Tibial nerve (tissue), 4 donors: ENCODE results near the gene HADH. TPM values are rescaled to one million over a fixed set of nuclear protein-coding genes. Genes with fewer than 3 reads are reported as not detected.

ENCODE experiments used
- DNase-seq, 2 donors: peaks; one replicate each; pipeline ENCODE4 v3.0.0-alpha.2; 2019; ENCODE audit warnings: low spot score in 2 of 2
- H3K27ac ChIP-seq, 4 donors: fragments of 200-600 bp; sonication (generic) in 3 of 4; one replicate each; pipeline ENCODE4 v1.5.1; 2017 to 2019; ENCODE audit warnings: mild to moderate bottlenecking in 1 of 4
- H3K27me3 ChIP-seq, 2 donors: fragments of 200-600 bp; sonication (generic) in 1 of 2; one replicate each; pipeline versions ENCODE4 v1.5.1 to v1.6.0; 2017 to 2019
- H3K36me3 ChIP-seq, 3 donors: fragments of 200-600 bp; sonication (generic); one replicate each; pipeline ENCODE4 v1.5.1; 2018 to 2019
- H3K4me1 ChIP-seq, 4 donors: fragments of 200-600 bp; sonication (generic) in 3 of 4; one replicate each; pipeline ENCODE4 v1.5.1; 2017 to 2019
- H3K4me3 ChIP-seq, 4 donors: fragments of 200-600 bp; sonication (generic) in 3 of 4; one replicate each; pipeline ENCODE4 v1.5.1; 2017 to 2019; ENCODE audit warnings: mild to moderate bottlenecking in 1 of 4, moderate library complexity in 1 of 4
- H3K9me3 ChIP-seq, 4 donors: fragments of 200-600 bp; sonication (generic) in 3 of 4; one replicate each; pipeline ENCODE4 v1.5.1; 2017 to 2019
- EP300 ChIP-seq, 2 donors: sonication (generic); formaldehyde crosslinking; IDR thresholded peaks; one replicate each; pipeline ENCODE4 v1.6.1; 2017; ENCODE audit warnings: antibody characterized with exemption in 2 of 2, mild to moderate bottlenecking in 1 of 2
- POLR2A ChIP-seq, 2 donors: fragments of 450-650 bp; IDR thresholded peaks; one replicate each; pipeline ENCODE4 v1.6.1; 2017; ENCODE audit warnings: antibody characterized with exemption in 2 of 2, mild to moderate bottlenecking in 2 of 2, moderate library complexity in 2 of 2
- WGBS, 2 donors: methylation state at CpG; one replicate each; pipeline ENCODE4 v1.1.5; 2018; 5-methylcytosine and 5-hydroxymethylcytosine counted together
- total RNA-seq, 4 donors: library from RNA; depleted of rRNA; stranded (reverse); fragments of >200 nt; gene quantifications; one replicate each; pipeline ENCODE4 v1.1.0, GENCODE V29; 2016
- TF ChIP-seq, protein P1 (sequence below), 5 experiments: fragments of 200-600 bp in 3 of 5; fragments of 450-650 bp in 2 of 5; sonication (generic) in 3 of 5; IDR thresholded peaks; one replicate each; pipeline ENCODE4 v1.5.1; 2016 to 2019; ENCODE audit warnings: antibody characterized with exemption in 5 of 5, mild to moderate bottlenecking in 3 of 5, moderate library complexity in 2 of 5

Gene HADH
- total RNA-seq, 4 donors from 2014 or later: 42.2 to 107 (median 55.9) TPM

DNA sequence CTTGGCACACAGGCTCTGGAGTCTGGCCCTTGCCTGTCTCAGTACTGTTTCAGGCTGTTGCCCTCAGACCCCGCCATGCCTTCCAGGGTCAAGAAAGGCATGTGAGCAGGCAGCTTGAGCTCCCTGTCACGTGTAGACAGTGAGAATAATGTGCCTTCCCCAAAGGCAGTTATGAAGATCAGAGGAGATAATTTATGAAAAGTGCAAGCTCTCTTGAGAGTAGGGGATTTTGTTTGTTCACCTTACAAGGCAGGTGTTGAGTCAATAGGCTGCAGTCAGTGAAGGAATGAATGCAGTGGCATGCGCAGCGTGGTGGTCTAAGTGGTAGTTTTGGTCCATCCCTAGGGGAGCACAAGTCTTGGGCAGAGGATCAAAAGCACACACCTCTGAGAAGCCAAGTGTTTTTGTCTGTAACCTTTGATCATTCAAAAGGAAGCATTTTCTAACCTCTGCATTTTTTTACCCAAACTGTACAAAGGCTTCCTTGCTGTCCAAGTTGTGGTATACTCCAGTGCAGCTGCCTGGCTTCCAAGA, 14.4 kb downstream of the HADH start:
- no peaks in the 10 kb centered on the region for H3K9me3 ChIP-seq
- TF ChIP-seq, protein P1, sequence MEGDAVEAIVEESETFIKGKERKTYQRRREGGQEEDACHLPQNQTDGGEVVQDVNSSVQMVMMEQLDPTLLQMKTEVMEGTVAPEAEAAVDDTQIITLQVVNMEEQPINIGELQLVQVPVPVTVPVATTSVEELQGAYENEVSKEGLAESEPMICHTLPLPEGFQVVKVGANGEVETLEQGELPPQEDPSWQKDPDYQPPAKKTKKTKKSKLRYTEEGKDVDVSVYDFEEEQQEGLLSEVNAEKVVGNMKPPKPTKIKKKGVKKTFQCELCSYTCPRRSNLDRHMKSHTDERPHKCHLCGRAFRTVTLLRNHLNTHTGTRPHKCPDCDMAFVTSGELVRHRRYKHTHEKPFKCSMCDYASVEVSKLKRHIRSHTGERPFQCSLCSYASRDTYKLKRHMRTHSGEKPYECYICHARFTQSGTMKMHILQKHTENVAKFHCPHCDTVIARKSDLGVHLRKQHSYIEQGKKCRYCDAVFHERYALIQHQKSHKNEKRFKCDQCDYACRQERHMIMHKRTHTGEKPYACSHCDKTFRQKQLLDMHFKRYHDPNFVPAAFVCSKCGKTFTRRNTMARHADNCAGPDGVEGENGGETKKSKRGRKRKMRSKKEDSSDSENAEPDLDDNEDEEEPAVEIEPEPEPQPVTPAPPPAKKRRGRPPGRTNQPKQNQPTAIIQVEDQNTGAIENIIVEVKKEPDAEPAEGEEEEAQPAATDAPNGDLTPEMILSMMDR (IDR thresholded peaks at IDR 0.05): no peak
- H3K4me1 ChIP-seq: peaks cover 0 to 20% (median 8%) of the 10 kb centered on the region in 4 donors
- no peaks in the 10 kb centered on the region for H3K27me3 ChIP-seq
- no peaks in the 10 kb centered on the region for H3K36me3 ChIP-seq
- WGBS, 2 donors: 57 to 58% methylated on average over 4 of the region's 4 CpGs
- no peak for DNase-seq
- no peak overlapping the region for H3K27ac ChIP-seq
- H3K4me3 ChIP-seq: no peak overlapping the region

DNA sequence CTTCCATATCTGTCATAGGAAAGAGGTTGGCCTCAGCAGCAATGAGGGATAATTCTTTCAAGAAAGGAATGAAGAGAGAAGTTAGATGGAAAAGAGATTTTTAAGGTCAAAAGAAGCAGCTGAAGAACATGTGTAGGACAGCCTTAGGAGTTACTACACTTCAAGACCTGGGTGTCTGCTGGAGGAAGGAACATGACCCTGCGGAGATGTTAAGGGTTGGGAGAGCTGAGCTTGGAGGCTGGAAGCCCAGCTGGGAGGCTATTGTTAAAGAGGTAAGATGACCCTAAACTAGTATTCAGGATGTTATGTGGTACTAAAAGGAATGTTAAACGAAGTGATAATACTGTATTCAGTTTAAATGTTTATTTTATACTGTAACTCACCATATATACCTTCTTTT, 15.0 kb downstream of the HADH start:
- Histone ChIP-seq H3K36me3 (no peaks in the 10 kb centered on the region), H3K9me3 (no peaks in the 10 kb centered on the region), H3K4me1 (peaks cover 0 to 20% (median 8%) of the 10 kb centered on the region in 4 donors), H3K4me3 (no peak overlapping the region), H3K27me3 (no peaks in the 10 kb centered on the region), H3K27ac (no peak overlapping the region)
- DNase-seq: no peak
- no peak for TF ChIP-seq EP300 (IDR thresholded peaks at IDR 0.05)
- TF ChIP-seq POLR2A (IDR thresholded peaks at IDR 0.05): no peak
- TF ChIP-seq, protein P1 (IDR thresholded peaks at IDR 0.05): no peak
- WGBS, 2 donors: 76 to 85% methylated on average over 2 of the region's 2 CpGs

DNA sequence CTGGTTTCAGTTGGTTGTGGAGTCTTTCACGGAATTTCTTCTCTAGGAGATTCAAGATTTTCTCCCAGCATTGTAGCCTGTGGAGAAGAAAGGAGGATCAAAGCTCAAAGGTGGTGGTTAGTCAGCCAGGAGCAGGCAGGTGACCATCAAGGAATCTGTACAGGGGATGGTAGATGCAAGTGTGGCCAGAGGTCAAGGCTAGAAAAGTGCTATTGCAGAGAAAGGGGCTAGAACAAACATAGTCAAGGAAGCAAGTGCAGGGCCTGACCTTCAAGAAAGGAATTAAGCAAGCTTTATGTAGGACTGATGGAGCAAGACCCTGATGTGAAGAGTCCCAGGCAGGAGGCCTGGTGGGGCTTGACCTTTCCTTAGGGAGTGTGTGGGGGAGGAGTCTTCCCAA, 16.1 kb downstream of the HADH start:
- H3K9me3 ChIP-seq: no peaks in the 10 kb centered on the region
- peaks cover 0 to 20% (median 8%) of the 10 kb centered on the region in 4 donors for H3K4me1 ChIP-seq
- no peaks in the 10 kb centered on the region for H3K27me3 ChIP-seq
- TF ChIP-seq, protein P1 (IDR thresholded peaks at IDR 0.05): no peak
- TF ChIP-seq POLR2A (IDR thresholded peaks at IDR 0.05): no peak
- no peak for TF ChIP-seq EP300 (IDR thresholded peaks at IDR 0.05)
- peaks cover 0 to 8% (median 0%) of the 10 kb centered on the region in 3 donors for H3K36me3 ChIP-seq
- DNase-seq: no peak
- H3K4me3 ChIP-seq: no peak overlapping the region
- no peak overlapping the region for H3K27ac ChIP-seq
- WGBS, 2 donors: 96 to 100% methylated on average over 1 of the region's 1 CpG

DNA sequence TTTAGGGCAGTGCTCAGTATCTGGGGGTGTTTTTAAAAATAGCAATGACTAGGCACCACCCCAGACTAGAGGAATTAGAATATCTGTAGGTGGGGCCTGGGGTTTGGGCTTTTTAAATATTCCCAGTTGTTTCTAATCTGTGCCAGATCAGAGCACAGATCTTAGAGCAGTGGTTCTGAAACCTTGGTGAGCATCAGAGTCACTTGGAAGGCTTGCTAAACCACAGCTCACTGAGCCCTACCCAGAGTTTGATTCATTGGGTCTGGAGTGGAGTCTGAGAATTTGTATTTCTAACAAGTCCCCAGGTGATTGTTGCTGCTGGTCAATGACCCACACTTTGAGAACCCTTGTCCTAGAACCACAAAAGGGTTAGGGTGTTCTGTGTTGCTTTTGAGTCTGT, 16.7 kb downstream of the HADH start:
- Histone ChIP-seq H3K4me1 (peaks cover 0 to 20% (median 8%) of the 10 kb centered on the region in 4 donors), H3K27me3 (no peaks in the 10 kb centered on the region), H3K9me3 (no peaks in the 10 kb centered on the region), H3K36me3 (peaks cover 0 to 14% (median 0%) of the 10 kb centered on the region in 3 donors), H3K4me3 (no peak overlapping the region), H3K27ac (no peak overlapping the region)
- no peak for DNase-seq
- TF ChIP-seq EP300 (IDR thresholded peaks at IDR 0.05): no peak
- TF ChIP-seq, protein P1 (IDR thresholded peaks at IDR 0.05): no peak
- no peak for TF ChIP-seq POLR2A (IDR thresholded peaks at IDR 0.05)

DNA sequence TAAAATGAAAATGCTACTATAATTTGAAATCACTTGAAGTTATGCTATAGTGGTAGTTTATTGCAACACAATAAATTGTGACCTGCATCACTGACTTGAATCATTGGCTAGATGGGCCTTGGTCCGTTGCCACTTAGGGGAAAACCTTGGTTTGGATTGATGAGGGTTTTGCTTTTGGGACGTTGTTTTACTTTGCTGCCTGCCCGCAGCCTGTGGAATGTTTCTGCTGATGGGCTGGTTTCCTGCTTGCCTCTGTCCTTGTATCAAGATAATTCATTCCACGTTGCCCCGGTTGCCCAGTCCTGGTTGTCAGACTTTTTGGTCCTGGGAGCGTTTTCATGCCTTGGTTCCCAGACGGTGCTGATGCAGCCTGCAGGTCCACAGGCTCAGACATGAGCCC, 18.3 kb downstream of the HADH start:
- Histone ChIP-seq H3K4me3 (no peak overlapping the region), H3K36me3 (peaks cover 0 to 30% (median 0%) of the 10 kb centered on the region in 3 donors), H3K4me1 (peaks cover 0 to 20% (median 8%) of the 10 kb centered on the region in 4 donors), H3K9me3 (no peaks in the 10 kb centered on the region), H3K27ac (no peak overlapping the region), H3K27me3 (no peaks in the 10 kb centered on the region)
- TF ChIP-seq POLR2A (IDR thresholded peaks at IDR 0.05) (no peak), EP300 (IDR thresholded peaks at IDR 0.05) (no peak)
- TF ChIP-seq, protein P1 (IDR thresholded peaks at IDR 0.05): no peak
- 91 to 95% methylated on average over 7 of the region's 7 CpGs for WGBS, 2 donors
- no peak for DNase-seq
